Gastroesophageal sphincter (tissue), 4 donors: ENCODE results near the gene TNFAIP8L1. TPM values are rescaled to one million over a fixed set of nuclear protein-coding genes. Genes with fewer than 3 reads are reported as not detected.

Experiments
- ATAC-seq: fragments of 150-250 bp; one replicate; pipeline ENCODE4 v1.9.1; 2016; ENCODE audit warnings: mild to moderate bottlenecking, moderate library complexity
- H3K27ac ChIP-seq, 4 donors: fragments of 200-600 bp; sonication (generic) in 3 of 4; 1 replicate in 3 of 4; 2 replicates in 1 of 4; pipeline ENCODE4 v1.5.1; 2016 to 2019
- H3K27me3 ChIP-seq: fragments of 200-600 bp; sonication (generic); one replicate; pipeline ENCODE4 v1.5.1; 2019
- H3K36me3 ChIP-seq, 2 donors: fragments of 200-600 bp; sonication (generic); one replicate each; pipeline ENCODE4 v1.5.1; 2019; ENCODE audit warnings: control low read depth in 1 of 2
- H3K4me1 ChIP-seq, 3 donors: fragments of 200-600 bp; sonication (generic); 1 replicate in 2 of 3; 2 replicates in 1 of 3; pipeline ENCODE4 v1.5.1; 2016 to 2019; ENCODE audit warnings: control low read depth in 2 of 3
- H3K4me3 ChIP-seq, 2 donors: fragments of 200-600 bp; sonication (generic); one replicate each; pipeline ENCODE4 v1.5.1; 2019; ENCODE audit warnings: mild to moderate bottlenecking in 1 of 2, moderate library complexity in 1 of 2
- H3K9me3 ChIP-seq, 3 donors: fragments of 200-600 bp; sonication (generic); one replicate each; pipeline ENCODE4 v1.5.1; 2017 to 2019; ENCODE audit warnings: control low read depth in 2 of 3
- EP300 ChIP-seq: sonication (generic); formaldehyde crosslinking; IDR thresholded peaks from one replicate; pipeline ENCODE4 v1.6.1; 2017; ENCODE audit warnings: antibody characterized with exemption, mild to moderate bottlenecking
- POLR2A ChIP-seq, 2 donors: fragments of 450-650 bp; IDR thresholded peaks; one replicate each; pipeline ENCODE4 v1.6.1; 2017; ENCODE audit warnings: antibody characterized with exemption in 2 of 2, mild to moderate bottlenecking in 2 of 2, moderate library complexity in 1 of 2
- POLR2AphosphoS5 ChIP-seq: sonication (generic); formaldehyde crosslinking; IDR thresholded peaks from one replicate; pipeline ENCODE4 v1.6.1; 2017; ENCODE audit warnings: antibody characterized with exemption
- WGBS, 2 donors: methylation state at CpG; one replicate each; pipeline ENCODE4 v1.1.5; 2018; ENCODE audit warnings: low coverage in 1 of 2; 5-methylcytosine and 5-hydroxymethylcytosine counted together
- total RNA-seq, 4 donors: library from RNA; depleted of rRNA; stranded (reverse); fragments of >200 nt; gene quantifications; one replicate each; pipeline ENCODE4 v1.1.0, GENCODE V29; 2016
- TF ChIP-seq, protein P1 (sequence below), 4 experiments: fragments of 200-600 bp in 2 of 4; fragments of 450-650 bp in 2 of 4; sonication (generic) in 1 of 4; IDR thresholded peaks; one replicate each; pipeline ENCODE4 v1.5.1; 2017 to 2019; ENCODE audit warnings: antibody characterized with exemption in 4 of 4, mild to moderate bottlenecking in 2 of 4, moderate library complexity in 2 of 4

Gene TNFAIP8L1
- total RNA-seq, 4 donors from 2014 or later = 5.8 to 16.4 (median 7.0) TPM

DNA sequence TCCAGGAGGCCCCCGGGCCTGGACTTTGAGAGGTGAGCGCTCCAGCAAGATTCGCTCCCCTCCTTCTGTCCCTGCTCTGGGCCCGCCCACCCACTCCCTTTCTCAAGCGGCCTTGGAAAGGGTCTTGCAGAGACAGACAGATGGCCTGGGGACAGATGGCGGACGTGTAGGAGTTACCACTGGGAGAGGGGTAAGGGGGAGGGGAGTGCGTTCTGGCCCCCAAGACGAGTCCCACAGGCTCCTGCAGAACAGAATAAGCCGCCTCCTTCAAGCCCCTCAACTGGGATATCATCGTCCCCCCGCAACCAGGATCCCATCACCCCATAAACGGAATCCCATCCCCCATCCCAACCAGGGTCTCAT is 3.6 kb upstream of the TNFAIP8L1 start:
- no CpG with 5 or more reads among the region's 13 CpGs for WGBS, 2 donors
- no peak for ATAC-seq
- Histone ChIP-seq H3K27ac (peak overlapping the region in 1 of 4 donors; percentile 57), H3K36me3 (no peaks in the 10 kb centered on the region), H3K9me3 (no peaks in the 10 kb centered on the region), H3K4me3 (peak overlapping the region; percentile 25 to 55), H3K27me3 (peaks cover 10% of the 10 kb centered on the region), H3K4me1 (peaks cover 0 to 47% (median 19%) of the 10 kb centered on the region in 3 donors)
- TF ChIP-seq POLR2AphosphoS5 = no peak
- no peak for TF ChIP-seq EP300
- TF ChIP-seq, protein P1, sequence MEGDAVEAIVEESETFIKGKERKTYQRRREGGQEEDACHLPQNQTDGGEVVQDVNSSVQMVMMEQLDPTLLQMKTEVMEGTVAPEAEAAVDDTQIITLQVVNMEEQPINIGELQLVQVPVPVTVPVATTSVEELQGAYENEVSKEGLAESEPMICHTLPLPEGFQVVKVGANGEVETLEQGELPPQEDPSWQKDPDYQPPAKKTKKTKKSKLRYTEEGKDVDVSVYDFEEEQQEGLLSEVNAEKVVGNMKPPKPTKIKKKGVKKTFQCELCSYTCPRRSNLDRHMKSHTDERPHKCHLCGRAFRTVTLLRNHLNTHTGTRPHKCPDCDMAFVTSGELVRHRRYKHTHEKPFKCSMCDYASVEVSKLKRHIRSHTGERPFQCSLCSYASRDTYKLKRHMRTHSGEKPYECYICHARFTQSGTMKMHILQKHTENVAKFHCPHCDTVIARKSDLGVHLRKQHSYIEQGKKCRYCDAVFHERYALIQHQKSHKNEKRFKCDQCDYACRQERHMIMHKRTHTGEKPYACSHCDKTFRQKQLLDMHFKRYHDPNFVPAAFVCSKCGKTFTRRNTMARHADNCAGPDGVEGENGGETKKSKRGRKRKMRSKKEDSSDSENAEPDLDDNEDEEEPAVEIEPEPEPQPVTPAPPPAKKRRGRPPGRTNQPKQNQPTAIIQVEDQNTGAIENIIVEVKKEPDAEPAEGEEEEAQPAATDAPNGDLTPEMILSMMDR (IDR thresholded peaks at IDR 0.05) = no peak
- no peak for TF ChIP-seq POLR2A (IDR thresholded peaks at IDR 0.05)

DNA sequence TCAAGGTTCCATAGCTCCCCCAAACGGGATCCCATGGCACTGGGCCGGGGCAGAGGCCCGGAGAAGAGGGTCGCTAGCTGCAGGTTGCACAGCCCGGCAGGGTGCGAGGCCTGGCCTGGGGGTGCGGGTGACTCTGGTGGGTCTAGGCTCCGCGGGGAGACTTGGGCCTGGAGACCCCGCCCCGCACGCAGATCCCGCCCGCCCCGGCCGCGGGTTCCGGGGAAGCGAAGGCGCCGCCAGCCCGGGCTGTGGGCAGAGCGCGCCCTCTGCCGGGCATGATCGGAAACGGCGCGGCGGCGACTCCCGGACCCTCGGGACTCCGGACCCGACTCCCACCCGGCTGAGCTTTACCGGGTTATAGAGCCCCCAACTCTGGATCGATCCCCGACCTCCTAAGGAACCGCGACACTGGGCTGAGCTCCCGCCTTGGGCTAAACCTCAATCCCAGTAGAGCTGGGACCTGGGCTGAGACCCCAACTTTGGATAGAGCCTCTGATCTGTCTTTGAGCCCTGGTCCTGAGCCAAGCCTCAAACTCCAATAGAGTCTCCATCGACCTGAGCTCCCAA is 3.1 kb upstream of the TNFAIP8L1 start:
- no peak for TF ChIP-seq POLR2AphosphoS5
- no peak for TF ChIP-seq POLR2A (IDR thresholded peaks at IDR 0.05)
- TF ChIP-seq, protein P1 (IDR thresholded peaks at IDR 0.05) = peak in 3 of 4 experiments; percentile 81 to 98 (median 89)
- peak overlapping the region; percentile 25 to 55 for H3K4me3 ChIP-seq
- H3K27ac ChIP-seq = peak overlapping the region in 1 of 4 donors; percentile 57
- H3K9me3 ChIP-seq = no peaks in the 10 kb centered on the region
- H3K4me1 ChIP-seq = peaks cover 0 to 52% (median 21%) of the 10 kb centered on the region in 3 donors
- ATAC-seq = peak; percentile 14
- H3K27me3 ChIP-seq = peaks cover 10% of the 10 kb centered on the region
- WGBS, 2 donors = no CpG with 5 or more reads among the region's 43 CpGs
- no peaks in the 10 kb centered on the region for H3K36me3 ChIP-seq

DNA sequence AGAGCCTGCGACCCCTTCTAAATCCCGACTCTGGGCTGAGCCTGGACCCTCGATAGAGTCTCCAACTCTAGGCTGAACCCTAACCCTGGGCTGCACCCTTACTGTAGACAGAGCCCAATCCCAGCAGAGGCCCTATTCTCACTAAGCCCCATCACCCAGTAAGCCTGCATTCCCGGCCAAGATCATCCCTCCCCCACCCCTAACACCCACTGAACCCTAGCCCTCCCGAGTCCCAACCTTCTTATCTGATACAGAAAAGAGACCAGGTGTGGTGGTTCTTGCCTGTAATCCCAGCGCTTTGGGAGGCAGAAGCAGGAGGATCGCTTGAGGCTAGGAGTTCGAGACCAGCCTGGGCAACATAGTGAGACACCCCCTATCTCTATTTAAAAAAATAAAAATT is 2.6 kb upstream of the TNFAIP8L1 start:
- no peak for TF ChIP-seq EP300
- Histone ChIP-seq H3K36me3 (no peaks in the 10 kb centered on the region), H3K4me3 (peak overlapping the region in 1 of 2 donors; percentile 55), H3K27me3 (peaks cover 10% of the 10 kb centered on the region), H3K27ac (peak overlapping the region in 1 of 4 donors; percentile 57), H3K4me1 (peaks cover 0 to 58% (median 21%) of the 10 kb centered on the region in 3 donors), H3K9me3 (no peaks in the 10 kb centered on the region)
- WGBS, 2 donors = 46% methylated on average over 3 of the region's 8 CpGs; no CpG with 5 or more reads in 1 of the 2 donors
- ATAC-seq = no peak

DNA sequence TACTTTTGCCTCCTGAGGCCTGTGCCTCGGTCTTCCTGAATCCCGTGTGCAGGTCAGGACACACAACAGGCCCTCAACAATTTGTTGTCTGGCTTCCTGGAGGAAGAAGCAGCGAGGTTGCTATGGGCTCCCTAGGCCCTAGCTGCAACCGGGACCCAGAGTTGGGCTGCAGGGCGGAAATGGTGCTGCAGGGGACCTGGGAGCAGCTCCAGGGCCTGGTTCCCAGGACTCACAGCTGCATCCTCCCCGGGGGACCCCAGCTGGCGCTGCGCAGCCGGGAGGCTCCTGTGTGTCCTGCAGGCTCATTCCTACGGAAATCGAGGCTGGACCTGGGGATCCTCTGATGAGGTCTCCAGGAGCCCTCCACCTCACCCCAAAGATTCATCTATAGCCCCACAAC is 999 bp upstream of the TNFAIP8L1 start:
- Histone ChIP-seq H3K36me3 (no peaks in the 10 kb centered on the region), H3K27ac (peak overlapping the region in 3 of 4 donors; percentile 16 to 78 (median 77)), H3K4me1 (peaks cover 0 to 64% (median 21%) of the 10 kb centered on the region in 3 donors), H3K4me3 (no peak overlapping the region), H3K27me3 (peaks cover 10% of the 10 kb centered on the region), H3K9me3 (no peaks in the 10 kb centered on the region)
- ATAC-seq = no peak
- WGBS, 2 donors = 62% methylated on average over 3 of the region's 11 CpGs; no CpG with 5 or more reads in 1 of the 2 donors
- TF ChIP-seq, protein P1 (IDR thresholded peaks at IDR 0.05) = no peak
- TF ChIP-seq POLR2A (IDR thresholded peaks at IDR 0.05) = no peak
- TF ChIP-seq EP300 = no peak
- no peak for TF ChIP-seq POLR2AphosphoS5

DNA sequence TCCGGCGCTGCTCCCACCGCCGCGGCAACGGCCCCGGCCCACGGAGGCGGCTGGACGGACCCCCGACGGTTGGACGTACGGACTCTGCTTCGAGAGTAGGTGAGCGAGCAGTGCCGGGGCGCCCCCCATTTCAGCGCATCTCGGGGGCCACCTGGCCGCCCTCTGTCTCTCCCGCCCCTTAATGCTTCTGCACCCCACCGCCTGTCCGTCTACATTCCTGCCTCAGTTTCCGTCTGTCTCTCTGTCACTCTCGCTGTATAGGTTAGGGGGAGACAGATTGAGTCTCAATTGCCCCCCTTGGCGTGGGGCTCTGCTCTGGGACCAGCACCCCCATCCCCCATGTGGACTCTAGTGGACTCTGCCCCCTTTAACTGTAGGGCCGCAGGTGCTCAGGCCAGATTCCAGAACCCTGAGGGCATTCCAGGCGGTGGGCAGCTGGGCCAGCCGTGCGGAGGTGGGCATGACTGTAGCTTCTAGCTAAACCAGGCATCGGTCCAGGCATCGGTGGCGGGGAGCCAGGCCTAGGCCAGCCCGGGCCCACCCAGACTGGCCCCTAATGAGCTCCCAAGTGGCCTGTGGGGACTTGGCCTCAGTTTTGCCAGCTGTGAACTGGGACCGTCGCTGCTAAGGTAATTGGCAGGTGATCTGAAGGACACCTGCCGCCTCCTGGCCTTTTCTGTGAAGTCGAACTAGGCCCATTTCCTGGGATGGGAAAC is 373 bp downstream of the TNFAIP8L1 start:
- peak overlapping the region; percentile 73 to 78 for H3K4me3 ChIP-seq
- no peaks in the 10 kb centered on the region for H3K9me3 ChIP-seq
- TF ChIP-seq POLR2A (IDR thresholded peaks at IDR 0.05) = peak in 1 of 2 donors; percentile 35
- no peak for TF ChIP-seq POLR2AphosphoS5
- ATAC-seq = peak; percentile 1
- whole genome bisulfite sequencing, 2 donors = 20 to 33% methylated on average over 1 to 2 of the region's 39 CpGs
- H3K27ac ChIP-seq = peak overlapping the region; percentile 6 to 84 (median 80)
- H3K4me1 ChIP-seq = peaks cover 0 to 64% (median 21%) of the 10 kb centered on the region in 3 donors
- peaks cover 10% of the 10 kb centered on the region for H3K27me3 ChIP-seq
- H3K36me3 ChIP-seq = no peaks in the 10 kb centered on the region
